ENCODE data around the gene EPHA6. TPM values are rescaled to one million over a fixed set of nuclear protein-coding genes. Genes with fewer than 3 reads are reported as not detected.

The EPHA6 gene
- total and polyA plus RNA-seq, 2 donors (not counting 1 experiment from before 2014, with no cell fraction given): not detected

DNA sequence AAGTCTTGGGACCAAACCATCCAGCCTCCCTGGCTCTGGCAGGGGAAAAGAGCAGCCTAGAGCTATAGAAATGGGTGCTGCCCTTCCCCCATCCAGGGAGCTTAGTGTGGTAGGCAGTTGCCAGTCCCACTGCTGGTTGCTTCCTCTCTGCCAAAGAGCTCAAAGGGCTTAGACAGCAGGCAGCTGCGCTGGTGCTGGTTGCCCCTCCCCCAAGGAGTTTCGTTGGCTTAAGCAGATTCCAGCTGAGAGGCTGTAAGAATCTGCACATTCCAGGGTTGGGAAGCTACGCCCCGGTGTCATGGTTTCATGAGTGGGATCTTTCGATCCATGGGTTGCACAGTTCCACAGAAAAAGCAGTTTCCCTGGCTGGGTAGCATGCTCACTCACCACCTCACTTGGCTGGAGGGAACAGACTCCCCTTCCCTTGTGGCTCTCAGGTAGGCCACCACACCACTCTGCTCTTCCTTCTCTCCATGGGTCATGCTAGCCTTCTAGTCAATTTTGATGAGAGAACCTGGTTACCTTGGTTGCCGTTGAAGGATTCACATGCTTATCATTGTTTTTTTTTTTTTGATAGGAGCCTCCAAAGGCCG, 195.1 kb downstream of the EPHA6 start:
- TF ChIP-seq CTCF (IDR thresholded peaks at IDR 0.05) (no peak), EZH2 (IDR thresholded peaks at IDR 0.05; ENCODE audit: borderline replicate concordance, insufficient read depth, low read depth, low read length, poor library complexity, severe bottlenecking) (no peak)
- H3K27ac ChIP-seq (ENCODE audit: low read length in 2 of 2): no peak overlapping the region
- H3K4me2 ChIP-seq (replicated peaks; ENCODE audit: low read depth, low read length, poor library complexity, severe bottlenecking): no peak overlapping the region
- H3K27me3 ChIP-seq (replicated peaks in 1 of 4; ENCODE audit: control extremely low read depth in 1 of 4, control insufficient read depth in 3 of 4, insufficient read depth in 4 of 4, low read length in 3 of 4): no peaks in the 10 kb centered on the region
- no peak overlapping the region for H2AFZ ChIP-seq (ENCODE audit: insufficient read depth, low read depth, low read length, poor library complexity, severe bottlenecking)
- DNase-seq (no peak), ATAC-seq (ENCODE audit: low read depth) (no peak)
- no peaks in the 10 kb centered on the region for H3K4me1 ChIP-seq (ENCODE audit: control insufficient read depth in 2 of 2, insufficient read depth in 2 of 2, low read length in 2 of 2)
- Mint-ChIP-seq H3K9me3 (ENCODE audit: insufficient read depth) (peaks cover 13% of the 10 kb centered on the region), H3K4me1 (no peaks in the 10 kb centered on the region), H3K27me3 (no peaks in the 10 kb centered on the region), H3K27ac (no peak overlapping the region), H3K4me3 (no peak overlapping the region)
- 87% methylated on average over 4 of the region's 7 CpGs for WGBS (ENCODE audit: insufficient coverage)
- no peaks in the 10 kb centered on the region for H3K36me3 ChIP-seq (replicated peaks in 1 of 2; ENCODE audit: control extremely low read depth in 1 of 2, control insufficient read depth in 1 of 2, extremely low read depth in 1 of 2, insufficient read depth in 2 of 2, low read length in 1 of 2)
- H3K9ac ChIP-seq (ENCODE audit: low read length): no peak overlapping the region
- ChIA-PET POLR2A (no interaction called here), CTCF (no interaction called here)
- no peaks in the 10 kb centered on the region for H4K20me1 ChIP-seq (ENCODE audit: control insufficient read depth, insufficient read depth, low read length, poor library complexity, severe bottlenecking)
- intact Hi-C loops (cut with micrococcal nuclease): no loop called here
- no peak overlapping the region for H3K4me3 ChIP-seq (ENCODE audit: control extremely low read depth in 1 of 5, extremely low read depth in 1 of 5, insufficient read depth in 1 of 5, low read depth in 2 of 5, low read length in 4 of 5)
- H3K9me3 ChIP-seq (ENCODE audit: control extremely low read depth in 1 of 3, control insufficient read depth in 2 of 3, insufficient read depth in 1 of 3, low read length in 2 of 3): peaks cover 0 to 10% (median 0%) of the 10 kb centered on the region in 3 donors
- H3K79me2 ChIP-seq (ENCODE audit: control insufficient read depth, insufficient read depth, low read length): no peaks in the 10 kb centered on the region

GRCh38 chr3:97010881-97011657, 196.7 kb downstream of the EPHA6 start:
- ChIA-PET CTCF (no interaction called here), POLR2A (no interaction called here)
- Mint-ChIP-seq H3K4me3 (no peak overlapping the region), H3K9me3 (ENCODE audit: insufficient read depth) (peaks cover 13% of the 10 kb centered on the region), H3K27me3 (no peaks in the 10 kb centered on the region), H3K27ac (no peak overlapping the region), H3K4me1 (no peaks in the 10 kb centered on the region)
- Histone ChIP-seq H3K4me1 (ENCODE audit: control insufficient read depth in 2 of 2, insufficient read depth in 2 of 2, low read length in 2 of 2) (no peaks in the 10 kb centered on the region), H3K4me3 (ENCODE audit: control extremely low read depth in 1 of 5, extremely low read depth in 1 of 5, insufficient read depth in 1 of 5, low read depth in 2 of 5, low read length in 4 of 5) (no peak overlapping the region), H3K9me3 (ENCODE audit: control extremely low read depth in 1 of 3, control insufficient read depth in 2 of 3, insufficient read depth in 1 of 3, low read length in 2 of 3) (peaks cover 0 to 10% (median 0%) of the 10 kb centered on the region in 3 donors), H2AFZ (ENCODE audit: insufficient read depth, low read depth, low read length, poor library complexity, severe bottlenecking) (no peak overlapping the region), H4K20me1 (ENCODE audit: control insufficient read depth, insufficient read depth, low read length, poor library complexity, severe bottlenecking) (no peaks in the 10 kb centered on the region), H3K27ac (ENCODE audit: low read length in 2 of 2) (no peak overlapping the region), H3K27me3 (replicated peaks in 1 of 4; ENCODE audit: control extremely low read depth in 1 of 4, control insufficient read depth in 3 of 4, insufficient read depth in 4 of 4, low read length in 3 of 4) (no peaks in the 10 kb centered on the region), H3K36me3 (replicated peaks in 1 of 2; ENCODE audit: control extremely low read depth in 1 of 2, control insufficient read depth in 1 of 2, extremely low read depth in 1 of 2, insufficient read depth in 2 of 2, low read length in 1 of 2) (no peaks in the 10 kb centered on the region), H3K4me2 (replicated peaks; ENCODE audit: low read depth, low read length, poor library complexity, severe bottlenecking) (no peak overlapping the region), H3K9ac (ENCODE audit: low read length) (no peak overlapping the region), H3K79me2 (ENCODE audit: control insufficient read depth, insufficient read depth, low read length) (no peaks in the 10 kb centered on the region)
- TF ChIP-seq EZH2 (IDR thresholded peaks at IDR 0.05; ENCODE audit: borderline replicate concordance, insufficient read depth, low read depth, low read length, poor library complexity, severe bottlenecking) (no peak), CTCF (IDR thresholded peaks at IDR 0.05) (no peak)
- 83% methylated on average over 1 of the region's 2 CpGs for WGBS (ENCODE audit: insufficient coverage)
- intact Hi-C loops (cut with micrococcal nuclease): no loop called here
- no peak for DNase-seq
- ATAC-seq (ENCODE audit: low read depth): no peak

All from B cell (primary cell).